Vagina (tissue), 2 donors: ENCODE results near the gene PTPN14. TPM values are rescaled to one million over a fixed set of nuclear protein-coding genes. Genes with fewer than 3 reads are reported as not detected.

Source experiments
- DNase-seq, 2 donors: peaks; one replicate each; pipeline ENCODE4 v3.0.0-alpha.2; 2017; ENCODE audit errors: extremely low spot score in 2 of 2
- H3K27ac ChIP-seq: fragments of 200-600 bp; sonication (generic); one replicate; pipeline ENCODE4 v1.5.1; 2019
- H3K27me3 ChIP-seq: fragments of 200-600 bp; sonication (generic); one replicate; pipeline ENCODE4 v1.5.1; 2019
- H3K36me3 ChIP-seq, 2 donors: fragments of 200-600 bp; sonication (generic); one replicate each; pipeline ENCODE4 v1.5.1; 2017 to 2019
- H3K4me1 ChIP-seq: fragments of 200-600 bp; sonication (generic); one replicate; pipeline ENCODE4 v1.5.1; 2019
- H3K4me3 ChIP-seq, 2 donors: fragments of 200-600 bp; sonication (generic); 1 replicate in 1 of 2; 2 replicates in 1 of 2; pipeline ENCODE4 v1.5.1; 2016 to 2019
- H3K9me3 ChIP-seq: fragments of 200-600 bp; sonication (generic); one replicate; pipeline ENCODE4 v1.5.1; 2019
- CTCF ChIP-seq, 3 experiments: fragments of 450-650 bp in 2 of 3; fragments of 200-600 bp in 1 of 3; sonication (generic) in 1 of 3; IDR thresholded peaks; one replicate each; pipeline ENCODE4 v1.5.1; 2017 to 2019; ENCODE audit warnings: antibody characterized with exemption in 3 of 3, mild to moderate bottlenecking in 2 of 3, moderate library complexity in 2 of 3
- POLR2A ChIP-seq, 2 donors: fragments of 450-650 bp; IDR thresholded peaks; one replicate each; pipeline ENCODE4 v1.6.1; 2017; ENCODE audit warnings: antibody characterized with exemption in 2 of 2, mild to moderate bottlenecking in 2 of 2, moderate library complexity in 2 of 2
- POLR2AphosphoS5 ChIP-seq, 2 donors: sonication (generic); formaldehyde crosslinking; IDR thresholded peaks; one replicate each; pipeline ENCODE4 v1.9.0; 2017; ENCODE audit warnings: antibody characterized with exemption in 2 of 2, mild to moderate bottlenecking in 2 of 2, low read depth in 1 of 2; ENCODE audit not compliant: insufficient read depth in 1 of 2
- intact Hi-C: fragments of 100-400 bp; cut with DNase I; formaldehyde crosslinking; loops from one replicate; pipeline ENCODE4 v1.15.1; 2023
- total RNA-seq: library from RNA; depleted of rRNA; stranded (reverse); fragments of >200 nt; gene quantifications from one replicate; pipeline ENCODE4 v1.2.3, GENCODE V29; 2016

Gene PTPN14
- total RNA-seq, 1 donor from 2014 or later: 24.3 TPM

GRCh38 chr1:214301526-214301925 lies 249.9 kb downstream of the PTPN14 start:
- DNase-seq: no peak
- no peak for TF ChIP-seq CTCF (IDR thresholded peaks at IDR 0.05)
- no peak for TF ChIP-seq POLR2A (IDR thresholded peaks at IDR 0.05)
- TF ChIP-seq POLR2AphosphoS5 (IDR thresholded peaks at IDR 0.05; ENCODE audit: insufficient read depth in 1 of 2, low read depth in 1 of 2): no peak
- Histone ChIP-seq H3K4me1 (peaks cover 8% of the 10 kb centered on the region), H3K4me3 (no peak overlapping the region), H3K27me3 (no peaks in the 10 kb centered on the region), H3K9me3 (no peaks in the 10 kb centered on the region), H3K27ac (no peak overlapping the region), H3K36me3 (no peaks in the 10 kb centered on the region)
- intact Hi-C loops: no loop called here

- Histone ChIP-seq H3K27ac (no peak overlapping the region), H3K4me3 (no peak overlapping the region), H3K4me1 (peaks cover 8% of the 10 kb centered on the region), H3K36me3 (no peaks in the 10 kb centered on the region), H3K9me3 (no peaks in the 10 kb centered on the region), H3K27me3 (no peaks in the 10 kb centered on the region)
- intact Hi-C loops: no loop called here
- DNase-seq: no peak
- TF ChIP-seq POLR2AphosphoS5 (IDR thresholded peaks at IDR 0.05; ENCODE audit: insufficient read depth in 1 of 2, low read depth in 1 of 2): no peak
- no peak for TF ChIP-seq POLR2A (IDR thresholded peaks at IDR 0.05)
- TF ChIP-seq CTCF (IDR thresholded peaks at IDR 0.05): no peak
Measured at GRCh38 chr1:214300149-214300780, 251.1 kb downstream of the PTPN14 start.

Other genes starting within 250 kb of the PTPN14 start
- 6.4 TPM for gene CENPF, start 51.6 kb upstream of the PTPN14 start, total RNA-seq